Measurements from ENCODE around the gene USP28.
"Not testable (repeated sequence)": the region's sequence is repeated elsewhere in the genome, so short reads cannot be mapped to it uniquely, and the experiment has no call there.

USP28 gene

DNA sequence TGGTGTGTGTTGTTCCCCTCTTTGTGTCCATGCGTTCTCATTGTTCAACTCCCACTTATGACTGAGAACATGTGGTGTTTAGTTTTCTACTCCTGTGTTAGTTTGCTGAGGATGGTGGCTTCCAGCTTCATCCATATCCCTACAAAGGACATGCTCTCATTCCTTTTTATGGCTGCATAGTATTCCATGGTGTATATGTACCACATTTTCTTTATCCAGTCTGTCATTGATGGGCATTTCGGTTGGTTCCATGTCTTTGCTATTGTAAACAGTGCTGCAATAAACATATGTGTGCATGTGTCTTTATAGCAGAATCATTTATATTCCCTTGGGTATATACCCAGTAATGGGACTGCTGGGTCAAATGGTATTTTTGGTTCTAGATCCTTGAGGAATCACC, 112.3 kb downstream of the USP28 start:
- DNase-seq, result not testable (repeated sequence)

- no peak for DNase-seq
Measured at GRCh38 chr11:113760241-113760640, 115.1 kb downstream of the USP28 start.

- DNase-seq, result no peak
Measured at GRCh38 chr11:113752932-113753331, 122.4 kb downstream of the USP28 start.

Data from stimulated activated CD4-positive, alpha-beta T cell treated with anti-CD3 and anti-CD28 coated beads, Interleukin-1b, Interleukin-23, amount 100 ng/mL, for 48 hours (primary cell).